Activated T-cell treated with anti-CD3 and anti-CD28 coated beads, Interleukin-2, amount 50 U/mL, for 48 hours (primary cell): ENCODE results near the gene ABAT.

Source experiments
- DNase-seq, 2 experiments: peaks; one replicate each; pipeline ENCODE4 v3.0.0-alpha.2; 2020

Gene ABAT

GRCh38 chr16:8819411-8820034 lies 145.1 kb downstream of the ABAT start:
- DNase-seq, result no peak

GRCh38 chr16:8822403-8822802 lies 148.0 kb downstream of the ABAT start:
- DNase-seq, result no peak

- no peak for DNase-seq
These were observed 152.0 kb downstream of the ABAT start for GRCh38 chr16:8826278-8826879.

- no peak for DNase-seq
These were observed 154.2 kb downstream of the ABAT start for GRCh38 chr16:8828541-8829165.

- DNase-seq, result no peak
These were observed 157.0 kb downstream of the ABAT start for GRCh38 chr16:8831450-8831849.

GRCh38 chr16:8831871-8832716 lies 157.7 kb downstream of the ABAT start:
- DNase-seq, result no peak

- no peak for DNase-seq
These were observed 158.3 kb downstream of the ABAT start for GRCh38 chr16:8832717-8833105.
